Heart left ventricle (tissue), 13 donors: ENCODE data around the gene TNIP1.

Experiments used
- POLR2A ChIP-seq, 2 donors: fragments of 450-650 bp; IDR thresholded peaks; one replicate each; pipeline ENCODE4 v1.6.1; 2017; ENCODE audit warnings: antibody characterized with exemption in 2 of 2, mild to moderate bottlenecking in 2 of 2, moderate library complexity in 2 of 2
- TF ChIP-seq, protein P1 (sequence below), 12 donors: fragments of 200-600 bp; sonication (generic) in 4 of 12; IDR thresholded peaks; one replicate each; pipeline versions ENCODE4 v1.5.0 to v1.8.0; 2018 to 2022; ENCODE audit warnings: antibody characterized with exemption in 12 of 12, mild to moderate bottlenecking in 5 of 12
- donor health status: ischemic (EF 13 %, LVEDD 7.1; RV severe dilation, severe dysfunction).
- donor health status: DM: no; HTN: yes; CAD: no.
- donor health status: DM: no; HTN: no; CAD: no.
- donor health status: ischemic (EF 25% LVEDD 6.9; RV normal size, moderate dysfunction).
- donor health status: ischemic (EF 25% LVEDD 5.7; RV mildly dilated, moderate dysfunction).
- donor health status: ischemic (EF 35%, LVEDD 5.7; RV mildly dilated, moderate dysfunction).
- donor health status: nonischemic (EF 11% LVEDD 7.7; RV severe dilation, severe dysfunction).
- donor health status: DM: yes; HTN: yes; CAD: no.
- donor health status: PGD.
- donor health status: ischemic (EF 29% LVEDD 5.4; RV normal size, mild dysfunction).
- donor health status: nonischemic (EF 23%, LVEDD 6.1; RV moderate dilation, normal function).

DNA sequence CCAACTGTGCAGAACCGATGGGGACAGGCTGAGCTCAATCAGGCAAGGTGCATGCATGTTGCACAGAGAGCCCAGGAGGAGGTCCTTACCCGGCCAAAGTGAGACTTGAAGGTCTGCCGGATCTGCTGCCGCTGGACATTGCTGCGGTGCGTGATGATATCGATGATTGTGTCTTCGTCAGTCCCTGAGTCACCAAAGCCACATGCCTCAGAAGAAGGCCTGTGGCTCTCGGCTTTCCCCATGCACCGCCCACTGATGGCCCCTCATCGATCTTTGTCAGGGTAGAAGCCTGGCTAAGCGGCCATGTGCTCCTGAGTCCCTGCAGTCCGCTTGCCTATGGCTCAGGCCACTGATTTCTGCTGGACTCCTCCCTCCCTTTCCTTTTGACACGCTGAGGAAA, 42.0 kb upstream of the TNIP1 start:
- TF ChIP-seq, protein P1, sequence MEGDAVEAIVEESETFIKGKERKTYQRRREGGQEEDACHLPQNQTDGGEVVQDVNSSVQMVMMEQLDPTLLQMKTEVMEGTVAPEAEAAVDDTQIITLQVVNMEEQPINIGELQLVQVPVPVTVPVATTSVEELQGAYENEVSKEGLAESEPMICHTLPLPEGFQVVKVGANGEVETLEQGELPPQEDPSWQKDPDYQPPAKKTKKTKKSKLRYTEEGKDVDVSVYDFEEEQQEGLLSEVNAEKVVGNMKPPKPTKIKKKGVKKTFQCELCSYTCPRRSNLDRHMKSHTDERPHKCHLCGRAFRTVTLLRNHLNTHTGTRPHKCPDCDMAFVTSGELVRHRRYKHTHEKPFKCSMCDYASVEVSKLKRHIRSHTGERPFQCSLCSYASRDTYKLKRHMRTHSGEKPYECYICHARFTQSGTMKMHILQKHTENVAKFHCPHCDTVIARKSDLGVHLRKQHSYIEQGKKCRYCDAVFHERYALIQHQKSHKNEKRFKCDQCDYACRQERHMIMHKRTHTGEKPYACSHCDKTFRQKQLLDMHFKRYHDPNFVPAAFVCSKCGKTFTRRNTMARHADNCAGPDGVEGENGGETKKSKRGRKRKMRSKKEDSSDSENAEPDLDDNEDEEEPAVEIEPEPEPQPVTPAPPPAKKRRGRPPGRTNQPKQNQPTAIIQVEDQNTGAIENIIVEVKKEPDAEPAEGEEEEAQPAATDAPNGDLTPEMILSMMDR (IDR thresholded peaks at IDR 0.05) = no peak
- TF ChIP-seq POLR2A (IDR thresholded peaks at IDR 0.05) = no peak
